ENCODE measurements around the gene ADAM29.
"Not testable (repeated sequence)": the region's sequence is repeated elsewhere in the genome, so short reads cannot be mapped to it uniquely, and the experiment has no call there.

Gene ADAM29

GRCh38 chr4:174871407-174871806 lies 46.8 kb upstream of the ADAM29 start:
- POLR2A ChIA-PET, result no interaction called here
- no peak overlapping the region for H3K4me3 ChIP-seq (ENCODE audit: low read depth, low read length)
- H3K27ac ChIP-seq (ENCODE audit: extremely low read depth, low read depth, low read length), result no peak overlapping the region
- CTCF ChIA-PET, result no interaction called here
- no peaks in the 10 kb centered on the region for H3K9me3 ChIP-seq (ENCODE audit: control insufficient read depth, insufficient read depth, low read depth, low read length)
- no peak for TF ChIP-seq ZNF792 (tag by site-specific recombination; IDR thresholded peaks at IDR 0.05)
- TF ChIP-seq ZSCAN30 (tag by site-specific recombination; IDR thresholded peaks at IDR 0.05), result no peak
- no peak for TF ChIP-seq SP7 (tag by site-specific recombination; IDR thresholded peaks at IDR 0.05)
- TF ChIP-seq ZNF302 (tag by site-specific recombination; IDR thresholded peaks at IDR 0.05; ENCODE audit: low read depth), result no peak
- no peaks in the 10 kb centered on the region for H3K36me3 ChIP-seq (ENCODE audit: control insufficient read depth in 2 of 2, insufficient read depth in 1 of 2, low read length in 2 of 2)
- H3K4me1 ChIP-seq (ENCODE audit: control insufficient read depth, insufficient read depth, low read length), result no peaks in the 10 kb centered on the region

GRCh38 chr4:174873146-174873545 lies 45.0 kb upstream of the ADAM29 start:
- H3K9me3 ChIP-seq (ENCODE audit: control insufficient read depth, insufficient read depth, low read depth, low read length); H3K4me3 ChIP-seq (ENCODE audit: low read depth, low read length); CTCF ChIA-PET; H3K27ac ChIP-seq (ENCODE audit: extremely low read depth, low read depth, low read length); POLR2A ChIA-PET; H3K4me1 ChIP-seq (ENCODE audit: control insufficient read depth, insufficient read depth, low read length); H3K36me3 ChIP-seq (ENCODE audit: control insufficient read depth in 2 of 2, insufficient read depth in 1 of 2, low read length in 2 of 2): not testable (repeated sequence)

GRCh38 chr4:174873931-174874330 lies 44.2 kb upstream of the ADAM29 start:
- Histone ChIP-seq H3K4me3 (ENCODE audit: low read depth, low read length) (no peak overlapping the region), H3K9me3 (ENCODE audit: control insufficient read depth, insufficient read depth, low read depth, low read length) (no peaks in the 10 kb centered on the region), H3K36me3 (ENCODE audit: control insufficient read depth in 2 of 2, insufficient read depth in 1 of 2, low read length in 2 of 2) (no peaks in the 10 kb centered on the region), H3K27ac (ENCODE audit: extremely low read depth, low read depth, low read length) (no peak overlapping the region), H3K4me1 (ENCODE audit: control insufficient read depth, insufficient read depth, low read length) (no peaks in the 10 kb centered on the region)
- TF ChIP-seq ZNF654 (tag by site-specific recombination; IDR thresholded peaks at IDR 0.05; ENCODE audit: low read depth), result peak; percentile 16; the same call in 1 of the 2 replicates
- TF ChIP-seq GLI4 (tag by site-specific recombination; IDR thresholded peaks at IDR 0.05), result no peak
- ChIA-PET CTCF (interaction anchor here (0.5 to 0.6 kb wide), 2 partner anchors 222 to 671 kb away, joined by 3 read pairs; no protein-coding TSS in a partner anchor), POLR2A (no interaction called here)

GRCh38 chr4:174874898-174875297 lies 43.3 kb upstream of the ADAM29 start:
- Histone ChIP-seq H3K4me3 (ENCODE audit: low read depth, low read length) (no peak overlapping the region), H3K9me3 (ENCODE audit: control insufficient read depth, insufficient read depth, low read depth, low read length) (no peaks in the 10 kb centered on the region), H3K27ac (ENCODE audit: extremely low read depth, low read depth, low read length) (no peak overlapping the region), H3K4me1 (ENCODE audit: control insufficient read depth, insufficient read depth, low read length) (no peaks in the 10 kb centered on the region), H3K36me3 (ENCODE audit: control insufficient read depth in 2 of 2, insufficient read depth in 1 of 2, low read length in 2 of 2) (no peaks in the 10 kb centered on the region)
- ChIA-PET CTCF (interaction anchor here (1.1 kb wide), 1 partner anchor 657 kb away, joined by 3 read pairs; no protein-coding TSS in a partner anchor), POLR2A (no interaction called here)
- TF ChIP-seq ZNF768 (tag by site-specific recombination; IDR thresholded peaks at IDR 0.05) (no peak), ZNF280C (tag by site-specific recombination; IDR thresholded peaks at IDR 0.05) (no peak), HOXC10 (CRISPR knock-in tag; IDR thresholded peaks at IDR 0.05) (no peak), ZNF335 (tag by site-specific recombination; conservative IDR thresholded peaks at IDR 0.05) (no peak), ZNF561 (tag by site-specific recombination; IDR thresholded peaks at IDR 0.05; ENCODE audit: borderline replicate concordance) (no peak), ZNF48 (tag by site-specific recombination; IDR thresholded peaks at IDR 0.05) (no peak), SCRT1 (tag by site-specific recombination; IDR thresholded peaks at IDR 0.05; ENCODE audit: borderline replicate concordance) (no peak), ZNF624 (tag by site-specific recombination; IDR thresholded peaks at IDR 0.05) (no peak), ZNF221 (tag by site-specific recombination; IDR thresholded peaks at IDR 0.05; ENCODE audit: borderline replicate concordance) (no peak), OVOL3 (tag by site-specific recombination; IDR thresholded peaks at IDR 0.05) (no peak), ZNF610 (tag by site-specific recombination; IDR thresholded peaks at IDR 0.05; ENCODE audit: borderline replicate concordance) (no peak), PRDM6 (tag by site-specific recombination; IDR thresholded peaks at IDR 0.05) (no peak), ZNF785 (tag by site-specific recombination; IDR thresholded peaks at IDR 0.05) (no peak), ZBTB10 (tag by site-specific recombination; IDR thresholded peaks at IDR 0.05) (no peak), ZBTB21 (tag by site-specific recombination; IDR thresholded peaks at IDR 0.05) (no peak), ZNF391 (tag by site-specific recombination; IDR thresholded peaks at IDR 0.05; ENCODE audit: borderline replicate concordance, low read depth) (no peak)
